H9 (cell line): ENCODE measurements around the gene ARL4C. TPM values are rescaled to one million over a fixed set of nuclear protein-coding genes. Genes with fewer than 3 reads are reported as not detected.

ENCODE experiments used
- DNase-seq: peaks from one replicate; pipeline ENCODE4 v3.0.0-alpha.2; 2017
- H2AFZ ChIP-seq: one replicate; pipeline ENCODE4 v1.6.1; 2013; ENCODE audit warnings: mild to moderate bottlenecking, low read length, control low read depth, moderate library complexity
- H2AK5ac ChIP-seq: 2 replicates; pipeline ENCODE4 v1.6.1; 2013; ENCODE audit warnings: low read length, control low read depth, mixed read lengths; ENCODE audit not compliant: insufficient read length
- H2BK120ac ChIP-seq: one replicate; pipeline ENCODE4 v1.6.1; 2013; ENCODE audit warnings: low read depth, mild to moderate bottlenecking, low read length, control low read depth, inconsistent platforms; ENCODE audit not compliant: poor library complexity, severe bottlenecking
- H2BK12ac ChIP-seq: 2 replicates; pipeline ENCODE4 v1.6.1; 2013; ENCODE audit warnings: low read length, control low read depth, mixed read lengths, low read depth; ENCODE audit not compliant: insufficient read length
- H2BK15ac ChIP-seq: 2 replicates; pipeline ENCODE4 v1.6.1; 2013; ENCODE audit warnings: low read depth, low read length, control low read depth
- H2BK20ac ChIP-seq: one replicate; pipeline ENCODE4 v1.6.1; 2013; ENCODE audit warnings: low read depth, mild to moderate bottlenecking, low read length, control low read depth, inconsistent platforms; ENCODE audit not compliant: poor library complexity, severe bottlenecking
- H2BK5ac ChIP-seq: 2 replicates; pipeline ENCODE4 v1.6.1; 2013; ENCODE audit warnings: low read length, control low read depth, mixed read lengths; ENCODE audit not compliant: insufficient read length
- H3K14ac ChIP-seq: 2 replicates; pipeline ENCODE4 v1.6.1; 2013; ENCODE audit warnings: low read length, control low read depth; ENCODE audit not compliant: insufficient read depth
- H3K18ac ChIP-seq: 2 replicates; pipeline ENCODE4 v1.6.1; 2013; ENCODE audit warnings: low read depth, mild to moderate bottlenecking, mixed read lengths, low read length, control low read depth; ENCODE audit not compliant: insufficient read length
- H3K23ac ChIP-seq: 2 replicates; pipeline ENCODE4 v1.6.1; 2013; ENCODE audit warnings: low read length, control low read depth, mixed read lengths, low read depth; ENCODE audit not compliant: insufficient read length
- H3K23me2 ChIP-seq: 2 replicates; pipeline ENCODE4 v1.6.1; 2013; ENCODE audit warnings: low read depth, mild to moderate bottlenecking, mixed read lengths, low read length, control low read depth; ENCODE audit not compliant: insufficient read length, poor library complexity, severe bottlenecking
- H3K27ac ChIP-seq: 2 replicates; pipeline ENCODE4 v1.5.1; 2013; ENCODE audit warnings: low read length, control low read depth, mixed read lengths, low read depth; ENCODE audit not compliant: insufficient read length
- H3K27me3 ChIP-seq: 2 replicates; pipeline ENCODE4 v1.6.1; 2013; ENCODE audit warnings: low read length, control low read depth, inconsistent platforms; ENCODE audit not compliant: insufficient read depth
- H3K4ac ChIP-seq: 2 replicates; pipeline ENCODE4 v1.6.1; 2013; ENCODE audit warnings: low read depth, mild to moderate bottlenecking, control low read depth, inconsistent platforms, low read length, moderate library complexity
- H3K4me1 ChIP-seq: 2 replicates; pipeline ENCODE4 v1.6.1; 2013; ENCODE audit warnings: low read length, control low read depth, inconsistent platforms; ENCODE audit not compliant: insufficient read depth
- H3K4me2 ChIP-seq: 2 replicates; pipeline ENCODE4 v1.6.1; 2013; ENCODE audit warnings: low read length, control low read depth, mixed read lengths; ENCODE audit not compliant: insufficient read length, insufficient read depth
- H3K56ac ChIP-seq: 2 replicates; pipeline ENCODE4 v1.6.1; 2013; ENCODE audit warnings: low read depth, mild to moderate bottlenecking, mixed read lengths, low read length, control low read depth; ENCODE audit not compliant: insufficient read length
- H3K79me1 ChIP-seq: 2 replicates; pipeline ENCODE4 v1.6.1; 2013; ENCODE audit warnings: low read depth, mild to moderate bottlenecking, moderate library complexity, low read length, control low read depth, inconsistent platforms; ENCODE audit not compliant: insufficient read depth, poor library complexity, severe bottlenecking
- H3K79me2 ChIP-seq: 2 replicates; pipeline ENCODE4 v1.6.1; 2013; ENCODE audit warnings: low read length, control low read depth, inconsistent platforms; ENCODE audit not compliant: insufficient read depth
- H3K9ac ChIP-seq: 2 replicates; pipeline ENCODE4 v1.6.1; 2013; ENCODE audit warnings: low read length, control low read depth, mixed read lengths; ENCODE audit not compliant: insufficient read length; ENCODE audit errors: extremely low read depth
- H3K9me3 ChIP-seq: one replicate; pipeline ENCODE4 v1.6.1; 2013; ENCODE audit warnings: low read depth, low read length, inconsistent platforms; ENCODE audit not compliant: control insufficient read depth
- H3T11ph ChIP-seq: one replicate; pipeline ENCODE4 v1.6.1; 2013; ENCODE audit warnings: mild to moderate bottlenecking, low read length, control low read depth, inconsistent platforms
- H4K20me1 ChIP-seq: one replicate; pipeline ENCODE4 v1.6.1; 2013; ENCODE audit not compliant: control insufficient read depth, insufficient read length, insufficient read depth
- H4K5ac ChIP-seq: 2 replicates; pipeline ENCODE4 v1.6.1; 2013; ENCODE audit warnings: low read depth, mild to moderate bottlenecking, mixed read lengths, low read length, control low read depth; ENCODE audit not compliant: insufficient read length
- H4K8ac ChIP-seq: replicated peaks from 2 replicates; pipeline ENCODE4 v1.6.1; 2013; ENCODE audit warnings: low read length, control low read depth, mixed read lengths, low read depth; ENCODE audit not compliant: insufficient read length
- H4K91ac ChIP-seq: 2 replicates; pipeline ENCODE4 v1.6.1; 2013; ENCODE audit warnings: low read depth, mild to moderate bottlenecking, moderate library complexity, mixed read lengths, low read length, control low read depth; ENCODE audit not compliant: insufficient read length
- H3K27ac Mint-ChIP-seq, 3 experiments: 2 replicates in 2 of 3; 3 replicates in 1 of 3; pipeline ENCODE4 v1.8.0; 2020 to 2021; ENCODE audit warnings: mixed read lengths in 3 of 3, mild to moderate bottlenecking in 1 of 3, moderate library complexity in 1 of 3
- H3K27me3 Mint-ChIP-seq: 2 replicates; pipeline ENCODE4 v1.8.0; 2021; ENCODE audit warnings: low read depth, mild to moderate bottlenecking, moderate library complexity, mixed read lengths
- H3K36me3 Mint-ChIP-seq, 3 experiments: 2 replicates in 2 of 3; 3 replicates in 1 of 3; pipeline ENCODE4 v1.8.0; 2020 to 2021; ENCODE audit warnings: low read depth in 3 of 3, mixed read lengths in 3 of 3; ENCODE audit not compliant: insufficient read depth in 1 of 3
- H3K4me1 Mint-ChIP-seq, 2 experiments: 2 replicates each; pipeline ENCODE4 v1.8.0; 2020; ENCODE audit warnings: mixed read lengths in 2 of 2
- H3K4me3 Mint-ChIP-seq, 2 experiments: 2 replicates in 1 of 2; 3 replicates in 1 of 2; pipeline ENCODE4 v1.8.0; 2020 to 2021; ENCODE audit warnings: mild to moderate bottlenecking in 2 of 2, mixed read lengths in 2 of 2, moderate library complexity in 1 of 2
- H3K9me3 Mint-ChIP-seq, 2 experiments: 2 replicates in 1 of 2; 3 replicates in 1 of 2; pipeline ENCODE4 v1.8.0; 2020; ENCODE audit warnings: mild to moderate bottlenecking in 2 of 2, mixed read lengths in 2 of 2, moderate library complexity in 1 of 2
- CTCF ChIP-seq: fragments of 200-600 bp; sonication (generic); conservative IDR thresholded peaks from 3 replicates; pipeline ENCODE4 v1.8.0; 2021; ENCODE audit warnings: antibody characterized with exemption, mild to moderate bottlenecking
- WGBS: extraction: QIAGEN DNeasy Blood & Tissue Kit; methylation state at CpG from one replicate; pipeline ENCODE4 v1.1.7; 2013; ENCODE audit warnings: missing lambda C conversion rate, low lambda C conversion rate, mixed read lengths; ENCODE audit not compliant: insufficient read length; ENCODE audit errors: extremely low coverage; 5-methylcytosine and 5-hydroxymethylcytosine counted together
- total RNA-seq: library from RNA; stranded (reverse); gene quantifications from 2 replicates; pipeline ENCODE4 v1.2.1, GENCODE V29; 2021

The ARL4C gene
- total RNA-seq, 1 experiment from 2014 or later: 12.0 TPM

DNA sequence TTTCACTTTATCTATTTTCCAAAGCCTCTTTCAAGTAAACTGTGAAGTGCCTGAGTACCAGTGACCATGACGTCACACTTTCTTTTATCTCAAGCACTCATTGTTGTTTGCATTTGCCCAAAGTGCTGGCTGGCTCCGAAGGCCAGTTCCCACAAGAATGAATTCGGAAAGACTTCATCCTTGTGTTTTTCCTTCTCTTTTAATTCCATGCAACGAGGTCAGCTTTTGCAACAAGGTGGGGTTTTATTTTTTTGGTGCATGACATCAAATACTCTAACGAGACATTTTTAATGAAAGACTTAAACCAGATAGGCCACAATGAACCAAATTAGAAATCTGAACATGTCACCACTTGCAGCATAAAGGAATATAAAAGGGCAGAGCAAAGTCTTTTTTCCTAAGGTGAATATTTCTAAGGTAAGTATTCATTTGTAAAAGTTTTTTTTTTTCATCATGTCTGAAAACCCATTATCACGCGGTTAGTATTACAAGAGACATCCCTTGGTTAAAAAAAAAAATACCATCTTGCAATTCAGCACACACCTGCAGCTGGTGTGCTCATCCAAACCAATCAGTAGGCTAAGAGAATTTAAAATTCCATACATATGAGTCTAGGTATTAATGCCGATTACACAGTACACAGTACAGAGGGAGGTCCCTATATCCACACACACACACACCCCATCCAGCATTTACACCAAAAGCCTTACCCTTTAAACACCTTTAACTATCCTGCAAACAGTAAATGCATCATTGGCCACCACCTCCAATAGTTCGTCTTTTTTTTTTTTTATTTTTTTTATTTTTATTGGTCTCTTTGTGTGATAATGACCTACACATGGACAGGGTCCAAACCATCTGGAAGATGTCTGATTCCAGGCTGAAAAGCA, 2.3 kb downstream of the ARL4C start:
- Mint-ChIP-seq H3K9me3 (no peaks in the 10 kb centered on the region; a peak in 1 of 5 replicates), H3K27me3 (peaks cover 32% of the 10 kb centered on the region), H3K4me1 (peaks cover 34 to 39% of the 10 kb centered on the region in 2 experiments), H3K4me3 (peak overlapping the region; percentile 72 to 93), H3K27ac (no peak overlapping the region; a peak in 1 of 7 replicates), H3K36me3 (no peaks in the 10 kb centered on the region; a peak in 2 of 7 replicates)
- H3K23me2 ChIP-seq: peaks cover 19% of the 10 kb centered on the region
- no peaks in the 10 kb centered on the region for H3K79me1 ChIP-seq
- no peak for TF ChIP-seq CTCF
- no peak overlapping the region for H3K18ac ChIP-seq
- H4K91ac ChIP-seq: no peak overlapping the region
- no peak overlapping the region for H2BK12ac ChIP-seq
- H4K5ac ChIP-seq: no peak overlapping the region
- no peak overlapping the region for H4K8ac ChIP-seq
- H2BK15ac ChIP-seq: no peak overlapping the region
- H3K27ac ChIP-seq: no peak overlapping the region
- H3K4ac ChIP-seq: no peak overlapping the region
- H3T11ph ChIP-seq: no peak overlapping the region
- peaks cover 2% of the 10 kb centered on the region for H4K20me1 ChIP-seq
- peak overlapping the region; percentile 82 for H3K4me2 ChIP-seq
- no peak overlapping the region for H2AFZ ChIP-seq
- no peaks in the 10 kb centered on the region; the same call in 1 of the 2 replicates for H3K4me1 ChIP-seq
- no peak for DNase-seq
- H2BK5ac ChIP-seq: no peak overlapping the region
- no peak overlapping the region for H3K14ac ChIP-seq
- peak overlapping the region; percentile 25 for H3K9ac ChIP-seq
- H2AK5ac ChIP-seq: no peak overlapping the region
- no peak overlapping the region for H3K56ac ChIP-seq
- WGBS: no CpG with 5 or more reads among the region's 9 CpGs
- no peak overlapping the region for H2BK120ac ChIP-seq
- no peaks in the 10 kb centered on the region for H3K79me2 ChIP-seq
- no peak overlapping the region for H2BK20ac ChIP-seq
- no peak overlapping the region for H3K23ac ChIP-seq
- no peaks in the 10 kb centered on the region for H3K9me3 ChIP-seq
- H3K27me3 ChIP-seq: peaks cover 4% of the 10 kb centered on the region; the same call in 1 of the 2 replicates
